Sigmoid colon (tissue), 4 donors: ENCODE measurements around the gene DDX5.

ENCODE experiments used
- CTCF ChIP-seq, 4 experiments: fragments of 450-650 bp in 3 of 4; fragments of 200-600 bp in 1 of 4; IDR thresholded peaks; one replicate each; pipeline ENCODE4 v1.5.1; 2016 to 2019; ENCODE audit warnings: antibody characterized with exemption in 4 of 4, mild to moderate bottlenecking in 3 of 4, moderate library complexity in 2 of 4
- EP300 ChIP-seq, 4 donors: sonication (generic); formaldehyde crosslinking; IDR thresholded peaks; one replicate each; pipeline ENCODE4 v1.6.1; 2017; ENCODE audit warnings: antibody characterized with exemption in 4 of 4
- POLR2A ChIP-seq, 2 donors: fragments of 450-650 bp; IDR thresholded peaks; one replicate each; pipeline ENCODE4 v1.6.1; 2016; ENCODE audit warnings: antibody characterized with exemption in 2 of 2, mild to moderate bottlenecking in 2 of 2, moderate library complexity in 2 of 2
- POLR2AphosphoS5 ChIP-seq, 4 donors: sonication (generic); formaldehyde crosslinking; IDR thresholded peaks; one replicate each; pipeline ENCODE4 v1.6.1; 2017; ENCODE audit warnings: antibody characterized with exemption in 4 of 4

GRCh38 chr17:64457156-64457555 is 48.9 kb downstream of the DDX5 start:
- no peak for TF ChIP-seq POLR2A (IDR thresholded peaks at IDR 0.05)
- TF ChIP-seq CTCF (IDR thresholded peaks at IDR 0.05) = no peak
- no peak for TF ChIP-seq POLR2AphosphoS5 (IDR thresholded peaks at IDR 0.05)
- TF ChIP-seq EP300 (IDR thresholded peaks at IDR 0.05) = no peak
